Endothelial cell of hepatic sinusoid (primary cell): ENCODE results near the gene CD47.

ENCODE experiments used
- in situ Hi-C: cut with HindIII; loops from 2 replicates; pipeline ENCODE4 v1.10.0; 2017; ENCODE audit warnings: low sequenced_read_pairs

The CD47 gene

GRCh38 chr3:107994181-107994580, 96.7 kb downstream of the CD47 start:
- in situ Hi-C loops = loop anchor here (10.0 kb wide), 1 partner anchor 61 kb away; no protein-coding TSS in a partner anchor

GRCh38 chr3:107993771-107994170, 97.1 kb downstream of the CD47 start:
- in situ Hi-C loops = loop anchor here (10.0 kb wide), 1 partner anchor 61 kb away; no protein-coding TSS in a partner anchor
